ENCODE results near the gene NT5C1B.

NT5C1B gene

DNA sequence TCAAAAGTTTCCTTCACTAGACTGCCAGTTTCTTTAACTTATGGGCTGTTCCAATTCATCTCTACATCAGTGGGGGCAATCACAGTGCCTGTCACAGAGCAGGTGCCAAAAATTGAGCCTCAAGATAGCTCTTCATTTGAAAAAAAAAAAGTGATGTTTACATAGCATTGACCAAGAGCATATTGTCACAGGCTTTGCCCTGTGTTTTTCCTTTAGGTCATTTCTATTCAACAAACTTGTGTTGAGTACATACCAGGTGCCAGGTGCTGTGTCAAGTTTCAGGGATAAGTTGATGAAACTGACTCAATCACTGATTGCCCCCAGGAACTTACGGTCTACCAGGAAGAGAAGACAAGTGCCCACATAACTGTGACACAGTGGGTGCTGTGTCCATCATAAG is 22.2 kb upstream of the NT5C1B start:
- H3K27ac Mint-ChIP-seq, result no peak overlapping the region
- H3K27me3 Mint-ChIP-seq (ENCODE audit: low read depth), result no peaks in the 10 kb centered on the region
- H3K4me1 Mint-ChIP-seq (ENCODE audit: low read depth), result peaks cover 4% of the 10 kb centered on the region
- H3K4me3 Mint-ChIP-seq, result no peak overlapping the region
- no peaks in the 10 kb centered on the region for H3K36me3 Mint-ChIP-seq (ENCODE audit: low read depth)
- no peaks in the 10 kb centered on the region for H3K9me3 Mint-ChIP-seq
- DNase-seq (ENCODE audit: low spot score), result no peak

DNA sequence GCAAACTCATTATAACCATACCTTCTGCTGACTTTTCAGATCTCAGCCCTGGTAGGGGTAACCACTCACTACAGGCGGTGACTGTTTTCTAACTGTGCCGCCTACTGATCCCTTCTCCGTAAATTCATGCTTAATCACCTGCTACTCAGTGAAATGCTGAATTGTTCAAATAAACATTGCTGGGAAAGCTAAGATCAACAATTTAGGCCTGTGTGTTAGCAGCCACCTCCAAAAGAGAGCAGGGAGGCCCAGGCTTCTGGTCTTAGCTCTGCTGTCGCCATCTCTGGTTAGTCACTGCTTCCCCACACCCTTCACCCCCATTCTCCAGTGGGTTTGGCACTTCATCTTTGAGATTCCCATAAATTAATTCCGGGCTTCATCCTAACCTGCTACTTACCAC is 21.8 kb upstream of the NT5C1B start:
- no peak for DNase-seq (ENCODE audit: low spot score)
- Mint-ChIP-seq H3K9me3 (no peaks in the 10 kb centered on the region), H3K4me3 (no peak overlapping the region), H3K27me3 (ENCODE audit: low read depth) (no peaks in the 10 kb centered on the region), H3K4me1 (ENCODE audit: low read depth) (peaks cover 6% of the 10 kb centered on the region), H3K27ac (no peak overlapping the region), H3K36me3 (ENCODE audit: low read depth) (no peaks in the 10 kb centered on the region)

DNA sequence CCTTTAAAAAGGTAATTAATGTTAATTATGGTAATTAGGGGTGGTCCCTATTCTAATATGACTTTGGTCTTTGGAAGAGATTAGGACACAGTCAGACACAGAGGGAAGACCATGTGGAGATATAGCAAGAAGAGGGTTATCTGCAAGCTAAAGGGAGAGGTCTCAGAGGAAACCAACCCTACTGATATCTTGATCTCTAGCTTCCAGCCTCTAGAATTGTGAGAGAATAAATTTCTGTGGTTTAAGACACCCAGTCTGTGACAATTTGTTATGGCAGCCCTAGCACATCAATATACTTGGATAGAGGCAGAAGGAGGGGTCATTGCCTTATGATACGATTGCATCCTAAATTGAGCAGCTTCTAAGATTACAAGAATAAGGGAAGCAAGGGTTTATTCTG is 21.3 kb upstream of the NT5C1B start:
- Mint-ChIP-seq H3K36me3 (ENCODE audit: low read depth) (no peaks in the 10 kb centered on the region), H3K4me1 (ENCODE audit: low read depth) (peaks cover 8% of the 10 kb centered on the region), H3K4me3 (no peak overlapping the region), H3K27ac (no peak overlapping the region), H3K9me3 (no peaks in the 10 kb centered on the region), H3K27me3 (ENCODE audit: low read depth) (no peaks in the 10 kb centered on the region)
- DNase-seq (ENCODE audit: low spot score), result no peak

DNA sequence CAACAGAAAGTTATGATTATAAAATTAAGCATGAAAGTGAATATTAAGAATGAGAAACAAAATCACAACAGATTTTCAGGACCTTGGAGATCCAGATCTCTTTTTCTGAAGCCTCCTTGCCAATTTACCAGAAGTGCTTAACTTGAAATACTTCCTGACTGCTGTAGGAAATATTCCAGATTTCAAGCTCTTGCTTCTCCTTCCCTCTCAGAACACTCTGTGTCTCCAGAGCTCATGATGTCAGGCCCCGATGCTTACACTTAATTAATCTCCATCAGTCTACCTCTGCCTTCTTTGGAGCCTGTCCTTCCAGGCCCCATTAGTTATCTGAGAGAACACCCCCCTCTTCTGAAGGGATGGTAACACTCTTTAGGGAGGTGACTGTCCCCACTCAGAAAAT is 20.7 kb upstream of the NT5C1B start:
- no peaks in the 10 kb centered on the region for H3K36me3 Mint-ChIP-seq (ENCODE audit: low read depth)
- no peak overlapping the region for H3K4me3 Mint-ChIP-seq
- peaks cover 12% of the 10 kb centered on the region for H3K4me1 Mint-ChIP-seq (ENCODE audit: low read depth)
- DNase-seq (ENCODE audit: low spot score), result no peak
- no peaks in the 10 kb centered on the region for H3K9me3 Mint-ChIP-seq
- H3K27ac Mint-ChIP-seq, result no peak overlapping the region
- no peaks in the 10 kb centered on the region for H3K27me3 Mint-ChIP-seq (ENCODE audit: low read depth)

DNA sequence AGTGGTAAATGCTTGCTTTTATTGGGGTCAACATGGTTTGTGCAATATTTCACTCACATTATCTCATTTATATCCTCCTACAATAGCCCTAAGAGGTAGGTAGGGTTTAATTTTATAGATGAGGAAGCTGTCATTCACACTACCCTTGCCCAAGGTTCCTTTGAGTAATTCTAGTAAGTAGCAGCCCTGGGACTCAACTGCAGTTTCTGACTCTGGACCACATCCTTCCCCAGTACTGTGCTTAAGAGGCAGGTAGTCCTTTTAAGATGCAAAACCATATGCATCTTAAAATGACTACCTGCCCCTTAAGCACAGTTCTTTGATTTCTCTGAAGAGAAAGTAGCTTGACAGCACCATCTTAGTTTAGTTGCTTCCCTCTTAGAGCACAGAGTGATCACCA is 15.7 kb upstream of the NT5C1B start:
- Mint-ChIP-seq H3K36me3 (ENCODE audit: low read depth) (no peaks in the 10 kb centered on the region), H3K9me3 (no peaks in the 10 kb centered on the region), H3K4me3 (peak overlapping the region; percentile 24), H3K27me3 (ENCODE audit: low read depth) (no peaks in the 10 kb centered on the region), H3K27ac (peak overlapping the region; percentile 64), H3K4me1 (ENCODE audit: low read depth) (peaks cover 13% of the 10 kb centered on the region)
- DNase-seq (ENCODE audit: low spot score), result no peak

DNA sequence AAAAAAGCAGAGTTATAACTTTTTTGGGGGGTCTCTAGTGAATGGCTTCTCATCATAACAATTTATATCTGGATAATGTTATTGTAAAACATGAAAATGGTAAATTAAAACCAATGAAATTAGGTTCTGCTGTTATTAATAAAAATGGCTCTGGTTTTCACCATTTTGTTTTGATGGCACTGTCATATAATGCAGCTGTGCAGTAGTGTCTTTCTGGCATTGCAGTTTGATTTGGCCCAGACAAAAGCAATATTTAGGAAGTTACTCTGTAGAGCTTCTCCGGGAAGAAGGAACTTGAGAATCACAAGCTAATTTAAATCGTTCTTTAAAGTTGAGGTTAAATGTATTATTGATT is 15.1 kb upstream of the NT5C1B start:
- Mint-ChIP-seq H3K9me3 (no peaks in the 10 kb centered on the region), H3K4me1 (ENCODE audit: low read depth) (peaks cover 13% of the 10 kb centered on the region), H3K27me3 (ENCODE audit: low read depth) (no peaks in the 10 kb centered on the region), H3K4me3 (no peak overlapping the region), H3K27ac (no peak overlapping the region), H3K36me3 (ENCODE audit: low read depth) (no peaks in the 10 kb centered on the region)
- DNase-seq (ENCODE audit: low spot score), result no peak

DNA sequence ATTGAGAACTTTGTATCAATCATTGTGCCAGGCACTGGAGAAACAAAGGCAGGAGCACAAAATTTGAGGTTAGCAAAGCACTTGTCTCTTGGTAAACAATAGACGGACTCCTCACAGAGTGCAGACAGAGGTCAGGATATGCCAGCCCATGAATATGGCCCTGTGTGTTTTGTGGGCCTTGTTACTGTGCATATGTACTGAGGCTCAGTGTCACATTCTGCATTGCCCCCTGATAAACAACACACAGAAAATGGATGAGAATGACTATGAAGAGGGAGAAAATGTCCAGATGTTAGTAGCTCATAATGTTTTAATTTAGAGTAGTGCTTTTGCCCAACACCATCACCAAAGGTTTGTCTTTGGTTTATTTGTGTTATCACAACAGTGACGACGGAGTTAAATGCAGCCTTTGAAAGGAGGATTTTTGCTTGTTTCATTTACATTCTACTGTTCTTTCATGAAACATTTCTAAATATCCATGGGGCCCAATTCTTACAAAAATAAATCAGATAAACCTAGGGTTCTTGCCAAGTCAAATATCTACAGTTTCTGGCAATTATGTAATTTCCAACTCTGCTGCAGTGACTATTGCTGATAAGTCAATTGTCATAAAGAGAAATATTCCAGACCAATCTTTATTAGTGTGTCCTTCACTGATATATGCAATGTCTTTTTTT is 14.6 kb upstream of the NT5C1B start:
- no peak for DNase-seq (ENCODE audit: low spot score)
- H3K4me1 Mint-ChIP-seq (ENCODE audit: low read depth), result peaks cover 13% of the 10 kb centered on the region
- H3K27me3 Mint-ChIP-seq (ENCODE audit: low read depth), result no peaks in the 10 kb centered on the region
- H3K9me3 Mint-ChIP-seq, result no peaks in the 10 kb centered on the region
- no peak overlapping the region for H3K27ac Mint-ChIP-seq
- no peak overlapping the region for H3K4me3 Mint-ChIP-seq
- H3K36me3 Mint-ChIP-seq (ENCODE audit: low read depth), result no peaks in the 10 kb centered on the region

DNA sequence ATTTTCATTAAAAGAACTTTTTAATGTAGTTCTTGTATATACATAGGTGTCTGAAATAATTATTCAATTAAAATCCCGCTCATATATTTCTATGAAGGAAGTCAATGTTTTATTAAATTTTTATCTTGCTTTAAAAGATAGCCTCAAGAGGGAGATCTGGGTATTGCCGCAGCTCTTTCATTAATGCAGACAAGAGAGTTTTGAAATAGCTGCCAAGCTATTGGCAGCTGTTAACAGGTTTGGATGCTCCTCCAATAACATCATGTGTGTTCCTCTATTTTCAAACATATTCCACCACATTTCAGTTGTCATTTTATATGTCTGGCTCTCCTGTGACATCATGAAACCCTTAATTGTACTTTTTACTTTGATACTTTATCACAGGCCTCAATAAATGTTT is 12.9 kb upstream of the NT5C1B start:
- Mint-ChIP-seq H3K36me3 (ENCODE audit: low read depth) (no peaks in the 10 kb centered on the region), H3K4me3 (no peak overlapping the region), H3K9me3 (no peaks in the 10 kb centered on the region), H3K4me1 (ENCODE audit: low read depth) (peaks cover 13% of the 10 kb centered on the region), H3K27ac (no peak overlapping the region), H3K27me3 (ENCODE audit: low read depth) (no peaks in the 10 kb centered on the region)
- DNase-seq (ENCODE audit: low spot score), result no peak

DNA sequence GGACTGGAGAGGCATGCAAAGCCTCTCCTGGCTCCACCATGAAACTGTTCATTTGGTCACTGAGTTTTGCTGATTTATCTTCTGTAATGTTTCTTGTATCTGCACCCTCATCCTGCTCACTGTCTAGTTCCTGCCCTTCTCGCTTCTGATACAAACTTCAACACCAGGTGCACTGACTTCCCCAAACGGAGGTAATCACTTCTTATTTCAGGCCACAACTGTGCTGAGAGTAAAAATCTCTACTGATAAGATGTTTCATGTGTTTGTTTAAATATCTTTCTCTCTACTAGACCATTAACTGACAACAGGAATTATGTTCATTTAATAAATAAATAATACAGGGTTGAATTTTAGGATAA is 10.9 kb upstream of the NT5C1B start:
- Mint-ChIP-seq H3K4me3 (no peak overlapping the region), H3K9me3 (no peaks in the 10 kb centered on the region), H3K27me3 (ENCODE audit: low read depth) (no peaks in the 10 kb centered on the region), H3K36me3 (ENCODE audit: low read depth) (no peaks in the 10 kb centered on the region), H3K4me1 (ENCODE audit: low read depth) (peaks cover 6% of the 10 kb centered on the region), H3K27ac (no peak overlapping the region)
- no peak for DNase-seq (ENCODE audit: low spot score)

DNA sequence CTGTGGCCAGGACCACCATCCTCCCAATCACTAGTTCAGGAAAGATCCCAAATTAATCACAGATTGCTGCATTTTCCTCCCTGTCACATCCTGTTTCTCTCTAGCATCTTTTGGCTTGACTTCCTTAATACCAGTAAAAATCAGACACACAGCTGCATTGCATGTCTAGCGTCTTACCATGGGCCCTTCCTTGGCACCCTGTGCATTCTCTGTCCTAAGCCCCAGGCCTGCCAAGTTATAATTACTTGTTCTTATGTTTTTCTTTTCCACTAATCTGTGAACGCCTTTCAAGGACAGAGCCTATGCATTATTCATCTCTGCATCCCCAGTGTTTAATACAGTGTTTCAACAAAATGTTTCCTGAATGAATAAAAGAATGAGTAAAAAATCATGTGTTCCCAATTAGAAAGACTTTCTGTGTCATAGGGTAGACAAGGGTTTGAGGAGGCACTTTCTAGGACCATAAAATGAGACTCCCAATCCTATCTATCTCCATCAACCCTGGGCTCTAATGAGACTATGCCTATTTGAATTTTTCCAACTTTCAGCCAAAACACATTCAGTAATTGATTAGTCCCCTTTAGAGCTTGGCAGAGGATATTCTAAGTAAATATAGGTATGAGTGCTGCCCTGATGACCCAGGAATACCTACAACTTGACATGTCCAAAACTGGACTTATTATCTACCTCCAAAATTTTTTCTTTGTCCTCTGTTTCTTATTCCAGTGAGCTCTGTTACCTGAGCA is 10.3 kb upstream of the NT5C1B start:
- Mint-ChIP-seq H3K27me3 (ENCODE audit: low read depth) (no peaks in the 10 kb centered on the region), H3K9me3 (no peaks in the 10 kb centered on the region)
- no peak for DNase-seq (ENCODE audit: low spot score)

DNA sequence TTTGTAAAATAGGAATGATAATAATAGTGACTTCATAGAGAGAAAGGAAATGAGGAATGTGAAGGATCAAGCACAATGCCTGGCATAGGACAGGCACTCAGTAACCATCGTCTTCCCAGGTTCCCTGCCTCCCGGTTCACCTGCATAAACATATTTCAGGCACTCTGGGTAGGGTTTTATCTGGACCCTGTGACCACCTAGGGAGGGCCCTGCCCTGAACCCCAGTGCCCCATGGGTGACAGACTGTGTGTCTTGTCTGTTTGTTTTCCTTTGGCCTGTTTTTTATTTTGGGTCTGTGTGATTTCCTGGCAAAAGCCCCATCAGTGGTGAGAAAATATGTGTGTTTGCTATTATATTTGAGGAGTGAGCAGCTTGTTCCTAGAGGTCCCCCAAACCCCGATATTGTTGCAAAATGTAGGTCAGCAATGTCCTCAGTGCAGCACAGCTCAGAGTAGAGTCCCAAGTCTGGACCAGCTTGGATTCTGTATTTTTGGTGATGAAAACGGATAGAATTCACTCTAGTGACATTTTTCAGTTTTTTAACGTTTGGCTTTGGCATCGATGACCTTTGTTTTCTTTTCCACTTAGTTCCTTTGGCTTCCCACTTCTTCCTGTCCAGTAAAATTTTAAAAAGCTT is 9.6 kb upstream of the NT5C1B start:
- no peak for DNase-seq (ENCODE audit: low spot score)
- no peaks in the 10 kb centered on the region for H3K27me3 Mint-ChIP-seq (ENCODE audit: low read depth)
- no peaks in the 10 kb centered on the region for H3K36me3 Mint-ChIP-seq (ENCODE audit: low read depth)
- no peaks in the 10 kb centered on the region for H3K4me1 Mint-ChIP-seq (ENCODE audit: low read depth)
- H3K9me3 Mint-ChIP-seq, result no peaks in the 10 kb centered on the region
- no peak overlapping the region for H3K27ac Mint-ChIP-seq
- no peak overlapping the region for H3K4me3 Mint-ChIP-seq

More for the DNA sequence above, 10.3 kb upstream of the NT5C1B start:
- H3K27ac Mint-ChIP-seq, result no peak overlapping the region
- no peak overlapping the region for H3K4me3 Mint-ChIP-seq
- H3K36me3 Mint-ChIP-seq (ENCODE audit: low read depth), result no peaks in the 10 kb centered on the region
- H3K4me1 Mint-ChIP-seq (ENCODE audit: low read depth), result peaks cover 2% of the 10 kb centered on the region

DNA sequence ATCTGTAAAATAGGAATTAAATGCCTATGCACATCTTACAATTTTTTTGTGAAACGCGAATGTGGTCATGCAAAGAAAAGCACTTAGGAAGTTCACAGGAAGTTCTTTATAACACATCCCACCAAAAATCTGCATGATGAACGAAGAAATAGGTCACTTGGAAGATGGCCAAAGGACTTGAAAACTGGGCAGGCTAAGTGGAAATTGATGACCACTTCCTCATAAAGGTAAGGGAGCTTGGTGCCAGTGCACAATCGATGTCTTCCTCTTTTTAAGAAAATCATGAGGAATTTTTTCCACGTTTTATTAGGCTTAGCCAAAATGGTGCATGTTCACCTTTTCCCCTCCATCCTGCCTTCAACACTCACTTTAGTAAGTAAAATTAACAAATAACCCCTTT is 8.2 kb upstream of the NT5C1B start:
- Mint-ChIP-seq H3K36me3 (ENCODE audit: low read depth) (no peaks in the 10 kb centered on the region), H3K9me3 (no peaks in the 10 kb centered on the region), H3K4me1 (ENCODE audit: low read depth) (no peaks in the 10 kb centered on the region), H3K4me3 (no peak overlapping the region), H3K27me3 (ENCODE audit: low read depth) (no peaks in the 10 kb centered on the region), H3K27ac (no peak overlapping the region)
- DNase-seq (ENCODE audit: low spot score), result no peak

DNA sequence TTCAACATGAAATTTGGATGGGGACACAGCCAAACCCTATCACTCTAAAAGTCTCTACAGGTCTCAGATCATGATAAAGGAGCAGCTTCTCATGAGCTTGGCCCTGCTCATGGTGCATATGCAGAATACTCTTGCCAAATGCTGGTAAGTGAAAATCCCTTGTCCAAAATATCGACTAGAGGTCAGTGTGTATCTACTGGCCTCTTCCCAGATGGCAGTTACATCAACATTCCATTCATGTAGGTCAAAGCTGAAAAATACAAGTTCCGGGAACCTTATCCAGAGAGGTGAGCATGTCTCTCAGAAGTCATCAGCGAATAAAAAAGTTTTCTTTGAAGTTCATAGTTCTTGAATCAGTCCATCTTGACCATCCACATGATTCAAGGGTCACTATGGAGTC is 7.6 kb upstream of the NT5C1B start:
- Mint-ChIP-seq H3K4me1 (ENCODE audit: low read depth) (no peaks in the 10 kb centered on the region), H3K9me3 (no peaks in the 10 kb centered on the region), H3K4me3 (no peak overlapping the region), H3K27ac (no peak overlapping the region), H3K27me3 (ENCODE audit: low read depth) (no peaks in the 10 kb centered on the region), H3K36me3 (ENCODE audit: low read depth) (no peaks in the 10 kb centered on the region)
- DNase-seq (ENCODE audit: low spot score), result no peak

DNA sequence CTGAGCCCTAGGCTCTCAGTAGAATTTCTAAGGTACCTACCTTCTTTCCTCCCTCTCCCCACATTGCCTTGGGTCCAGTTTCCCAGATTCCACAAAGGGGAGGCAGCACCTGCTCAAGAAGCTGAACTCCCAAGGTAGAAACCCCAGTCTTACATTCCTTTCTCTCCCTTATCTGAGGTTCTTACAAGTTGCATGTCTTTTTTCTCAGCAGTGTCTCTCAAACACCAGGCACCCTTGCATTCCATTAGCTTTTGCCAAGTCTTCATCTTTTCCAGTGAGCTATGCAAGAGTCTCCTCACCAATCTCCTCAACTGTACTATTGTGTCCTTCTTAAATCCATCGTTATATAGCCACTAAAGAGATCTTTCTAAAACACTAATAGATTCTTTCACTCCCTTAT is 4.1 kb upstream of the NT5C1B start:
- no peaks in the 10 kb centered on the region for H3K9me3 Mint-ChIP-seq

More for the DNA sequence above, 4.1 kb upstream of the NT5C1B start:
- Mint-ChIP-seq H3K36me3 (ENCODE audit: low read depth) (no peaks in the 10 kb centered on the region), H3K27ac (no peak overlapping the region), H3K4me3 (no peak overlapping the region), H3K27me3 (ENCODE audit: low read depth) (no peaks in the 10 kb centered on the region), H3K4me1 (ENCODE audit: low read depth) (no peaks in the 10 kb centered on the region)
- DNase-seq (ENCODE audit: low spot score), result no peak
